Activated CD8-positive, alpha-beta memory T cell treated with anti-CD3 and anti-CD28 coated beads for 24 hours (primary cell): ENCODE measurements around the gene NDUFA13.

Source experiments
- DNase-seq: peaks from one replicate; pipeline ENCODE4 v3.0.0-alpha.2; 2020

The NDUFA13 gene

GRCh38 chr19:19549804-19550464 is 33.9 kb downstream of the NDUFA13 start:
- DNase-seq, result no peak

GRCh38 chr19:19550485-19550929 is 34.5 kb downstream of the NDUFA13 start:
- no peak for DNase-seq

DNA sequence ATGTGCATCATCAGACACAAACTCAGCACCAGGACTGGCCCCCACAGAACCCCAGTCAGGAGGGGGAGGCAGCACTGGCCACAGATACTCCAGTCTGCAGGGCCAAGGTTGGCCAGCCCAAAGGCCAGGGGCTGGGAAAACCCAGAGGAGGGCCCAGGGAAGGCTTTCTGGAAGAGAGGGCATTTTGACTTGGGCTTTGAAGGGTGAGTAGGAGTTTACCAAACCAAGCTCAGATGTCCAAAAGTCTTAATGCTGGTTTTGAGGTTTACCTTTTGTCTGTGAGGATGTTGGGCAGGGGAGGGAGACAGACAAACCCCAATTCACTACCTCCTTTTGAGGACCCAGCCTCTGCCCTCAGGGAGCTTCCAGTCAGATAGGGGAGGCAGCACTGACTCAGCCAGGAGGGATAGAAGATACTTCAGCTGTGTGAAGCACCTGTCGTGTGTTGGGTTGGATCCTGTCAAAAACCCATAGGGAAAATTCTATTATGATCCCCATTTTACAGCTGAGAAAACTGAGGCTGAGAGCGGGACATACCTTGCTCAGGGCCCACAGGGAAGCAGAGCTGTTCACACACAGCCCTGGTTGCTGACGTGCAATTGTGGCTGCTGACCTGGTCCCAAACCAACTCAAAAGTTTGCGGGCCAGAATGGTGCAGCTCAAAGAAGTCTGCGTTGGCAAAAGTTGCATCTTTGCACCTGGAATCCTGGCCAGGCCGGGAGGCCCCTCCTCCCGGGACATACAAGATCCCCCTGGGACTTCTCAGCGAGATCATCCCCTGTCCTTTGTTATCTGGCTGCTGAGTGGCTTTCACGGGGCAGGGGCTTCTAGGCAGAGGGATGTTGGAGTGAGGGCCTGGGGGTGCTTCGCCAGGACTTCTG is 35.2 kb downstream of the NDUFA13 start:
- DNase-seq, result no peak

GRCh38 chr19:19551853-19552192 is 35.8 kb downstream of the NDUFA13 start:
- no peak for DNase-seq

- no peak for DNase-seq
Measured at GRCh38 chr19:19552798-19553197, 36.8 kb downstream of the NDUFA13 start.

GRCh38 chr19:19553670-19554069 is 37.6 kb downstream of the NDUFA13 start:
- DNase-seq, result no peak

GRCh38 chr19:19554074-19555023 is 38.3 kb downstream of the NDUFA13 start:
- DNase-seq, result peak; percentile 86

GRCh38 chr19:19558055-19558454 is 42.0 kb downstream of the NDUFA13 start:
- DNase-seq, result no peak

GRCh38 chr19:19558636-19559035 is 42.6 kb downstream of the NDUFA13 start:
- no peak for DNase-seq

DNA sequence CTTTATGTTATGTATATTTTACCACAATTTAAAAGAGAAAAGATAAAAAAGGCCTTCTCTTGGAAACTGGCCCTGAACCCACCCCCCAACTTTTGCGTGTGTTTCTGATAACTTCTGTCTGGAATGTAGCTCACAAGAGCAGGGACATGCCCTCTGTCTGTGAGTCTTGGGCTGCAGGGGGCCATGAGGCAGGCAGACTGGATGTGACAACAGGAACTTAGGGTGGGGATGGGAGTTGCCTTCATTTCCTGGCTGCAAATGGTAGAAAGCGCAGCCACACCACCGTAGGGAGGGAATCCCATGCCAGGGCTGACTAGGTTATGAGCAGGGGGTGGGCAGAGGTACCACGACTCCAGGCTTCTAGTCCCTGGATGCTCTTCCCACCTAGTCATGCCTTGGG is 43.9 kb downstream of the NDUFA13 start:
- DNase-seq, result no peak

DNA sequence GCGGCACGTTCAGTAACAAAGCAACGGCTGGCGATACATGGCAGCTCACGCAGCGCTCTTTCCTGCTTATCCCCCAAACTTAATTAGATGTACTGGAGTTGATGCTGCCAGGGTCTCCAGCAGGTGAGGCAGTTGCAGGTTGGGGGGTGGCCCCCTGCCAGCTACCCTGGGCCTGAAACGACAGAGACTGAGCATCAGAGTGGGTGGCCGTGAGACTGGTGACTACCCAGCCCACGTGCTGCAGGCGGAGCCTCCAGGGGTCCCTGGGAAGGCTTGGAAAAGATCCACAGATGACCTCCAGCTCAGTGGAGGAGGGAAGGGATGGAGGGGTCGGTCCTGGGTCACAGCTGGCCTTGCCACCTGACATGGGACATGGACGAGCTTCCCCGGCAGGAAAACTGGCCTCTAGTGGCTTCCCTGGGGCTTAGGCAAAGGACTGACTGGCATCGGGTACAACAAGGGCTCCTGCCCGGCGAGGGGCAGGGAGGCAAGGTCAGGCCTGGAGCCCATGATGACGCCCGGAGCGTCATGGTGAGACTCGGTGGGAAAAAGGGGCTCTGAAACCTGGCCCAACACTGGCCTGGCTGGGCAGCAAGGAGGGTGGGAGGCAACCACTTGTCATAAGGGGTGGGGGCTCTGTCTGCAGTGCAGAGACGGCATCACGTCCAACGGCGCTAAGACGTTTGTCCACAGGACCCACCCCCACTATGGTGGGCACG is 46.1 kb downstream of the NDUFA13 start:
- no peak for DNase-seq

- DNase-seq, result no peak
Measured at GRCh38 chr19:19562665-19563347, 46.8 kb downstream of the NDUFA13 start.

- no peak for DNase-seq
Measured at GRCh38 chr19:19563348-19563848, 47.4 kb downstream of the NDUFA13 start.

- no peak for DNase-seq
Measured at GRCh38 chr19:19566306-19566705, 50.3 kb downstream of the NDUFA13 start.

GRCh38 chr19:19567391-19567790 is 51.4 kb downstream of the NDUFA13 start:
- DNase-seq, result no peak

- DNase-seq, result no peak
Measured at GRCh38 chr19:19568802-19569756, 53.1 kb downstream of the NDUFA13 start.

GRCh38 chr19:19570571-19570970 is 54.5 kb downstream of the NDUFA13 start:
- no peak for DNase-seq

GRCh38 chr19:19571071-19571786 is 55.2 kb downstream of the NDUFA13 start:
- DNase-seq, result no peak

DNA sequence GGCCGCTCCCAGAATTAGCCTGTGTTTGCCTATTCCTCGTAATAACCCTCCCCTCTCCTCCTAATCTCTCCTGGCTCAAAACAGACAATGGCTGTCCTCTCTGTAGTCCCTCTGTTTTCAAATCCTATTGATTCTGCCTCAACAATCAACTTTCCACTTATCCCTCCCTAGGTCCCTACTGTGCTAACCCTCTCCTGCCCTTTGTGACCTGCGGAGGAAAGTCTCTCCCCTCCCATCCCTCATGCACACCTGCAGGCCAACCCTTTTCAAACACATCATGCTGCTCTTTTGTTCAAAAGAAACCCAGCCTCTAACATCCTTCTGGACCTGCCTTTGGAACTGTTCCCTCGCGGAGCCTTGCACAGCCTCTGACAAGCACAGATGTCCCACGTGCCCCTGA is 59.4 kb downstream of the NDUFA13 start:
- no peak for DNase-seq
